ENCODE results near the gene USP28.
"Not testable (repeated sequence)": the region's sequence is repeated elsewhere in the genome, so short reads cannot be mapped to it uniquely, and the experiment has no call there.

Gene USP28, protein sequence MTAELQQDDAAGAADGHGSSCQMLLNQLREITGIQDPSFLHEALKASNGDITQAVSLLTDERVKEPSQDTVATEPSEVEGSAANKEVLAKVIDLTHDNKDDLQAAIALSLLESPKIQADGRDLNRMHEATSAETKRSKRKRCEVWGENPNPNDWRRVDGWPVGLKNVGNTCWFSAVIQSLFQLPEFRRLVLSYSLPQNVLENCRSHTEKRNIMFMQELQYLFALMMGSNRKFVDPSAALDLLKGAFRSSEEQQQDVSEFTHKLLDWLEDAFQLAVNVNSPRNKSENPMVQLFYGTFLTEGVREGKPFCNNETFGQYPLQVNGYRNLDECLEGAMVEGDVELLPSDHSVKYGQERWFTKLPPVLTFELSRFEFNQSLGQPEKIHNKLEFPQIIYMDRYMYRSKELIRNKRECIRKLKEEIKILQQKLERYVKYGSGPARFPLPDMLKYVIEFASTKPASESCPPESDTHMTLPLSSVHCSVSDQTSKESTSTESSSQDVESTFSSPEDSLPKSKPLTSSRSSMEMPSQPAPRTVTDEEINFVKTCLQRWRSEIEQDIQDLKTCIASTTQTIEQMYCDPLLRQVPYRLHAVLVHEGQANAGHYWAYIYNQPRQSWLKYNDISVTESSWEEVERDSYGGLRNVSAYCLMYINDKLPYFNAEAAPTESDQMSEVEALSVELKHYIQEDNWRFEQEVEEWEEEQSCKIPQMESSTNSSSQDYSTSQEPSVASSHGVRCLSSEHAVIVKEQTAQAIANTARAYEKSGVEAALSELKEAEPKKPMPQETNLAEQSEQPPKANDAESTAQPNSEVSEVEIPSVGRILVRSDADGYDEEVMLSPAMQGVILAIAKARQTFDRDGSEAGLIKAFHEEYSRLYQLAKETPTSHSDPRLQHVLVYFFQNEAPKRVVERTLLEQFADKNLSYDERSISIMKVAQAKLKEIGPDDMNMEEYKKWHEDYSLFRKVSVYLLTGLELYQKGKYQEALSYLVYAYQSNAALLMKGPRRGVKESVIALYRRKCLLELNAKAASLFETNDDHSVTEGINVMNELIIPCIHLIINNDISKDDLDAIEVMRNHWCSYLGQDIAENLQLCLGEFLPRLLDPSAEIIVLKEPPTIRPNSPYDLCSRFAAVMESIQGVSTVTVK

GRCh38 chr11:113875234-113876073 is at the start of gene USP28:
Gene USP28, minus strand, starts transcription at chr11:113875572. Its CDS starts 71 bp downstream, at chr11:113875501.
- DNase-seq: peak; percentile 97

DNA sequence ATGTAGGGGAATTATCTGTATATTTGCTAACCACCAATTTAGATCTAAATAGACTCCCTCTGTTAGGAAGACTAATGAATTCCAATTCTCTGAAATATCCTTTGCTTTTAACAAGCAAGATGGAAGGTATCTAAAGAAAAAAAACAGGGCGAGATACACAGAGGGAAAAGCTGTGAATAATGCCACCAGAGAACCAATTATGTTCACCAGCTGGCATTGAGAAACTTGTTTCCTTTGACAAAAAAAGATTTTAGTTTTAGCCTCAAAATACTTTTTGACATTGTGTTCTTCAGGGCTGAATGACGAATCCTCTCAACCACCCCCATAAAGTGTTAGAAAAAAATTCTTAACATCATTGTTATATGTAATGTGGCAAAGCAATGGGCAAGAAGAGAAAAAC is 48.2 kb upstream of the USP28 start:
- no peak for DNase-seq

DNA sequence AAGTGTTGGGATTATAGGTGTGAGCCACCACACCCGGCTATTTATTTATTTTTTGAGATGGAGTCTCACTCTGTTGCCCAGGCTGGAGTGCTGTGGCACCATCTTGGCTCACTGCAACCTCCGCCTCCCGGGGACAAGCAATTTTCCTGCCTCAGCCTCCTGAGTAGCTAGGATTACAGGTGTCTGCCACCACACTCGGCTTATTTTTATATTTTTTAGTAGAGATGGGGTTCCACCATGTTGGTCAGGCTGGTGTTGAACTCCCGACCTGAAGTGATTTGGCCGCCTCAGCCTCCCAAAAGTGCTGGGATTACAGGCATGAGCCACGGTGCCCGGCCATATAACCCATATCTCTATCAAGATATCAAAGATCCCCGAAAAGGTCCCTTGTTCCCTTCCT is 36.1 kb upstream of the USP28 start:
- not testable (repeated sequence) for DNase-seq

GRCh38 chr11:113908098-113908497 is 32.7 kb upstream of the USP28 start:
- DNase-seq: no peak

- DNase-seq: no peak
These were observed 32.3 kb upstream of the USP28 start for GRCh38 chr11:113907681-113908080.

GRCh38 chr11:113907152-113907551 is 31.8 kb upstream of the USP28 start:
- DNase-seq: peak; percentile 25

DNA sequence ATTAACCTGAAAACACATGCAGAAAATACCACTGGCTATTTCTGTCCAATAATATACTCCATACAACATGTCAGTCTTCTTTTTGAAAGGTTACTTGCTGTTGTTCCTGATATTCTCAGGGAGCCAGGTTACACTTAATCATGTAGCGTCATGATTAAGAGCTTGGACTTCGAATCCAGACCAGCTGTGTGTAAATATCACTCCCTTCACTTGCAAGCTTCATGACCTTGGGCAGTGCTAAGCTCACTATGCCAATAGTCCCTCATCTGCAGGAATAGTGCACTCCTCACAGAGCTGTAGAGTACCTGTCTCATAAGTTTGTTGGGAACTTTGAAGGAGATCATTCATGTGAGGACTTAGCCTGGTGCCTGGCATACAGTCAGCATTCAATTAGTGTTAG is 31.1 kb upstream of the USP28 start:
- no peak for DNase-seq

GRCh38 chr11:113906038-113906437 is 30.7 kb upstream of the USP28 start:
- DNase-seq: no peak

GRCh38 chr11:113904379-113905101 is 29.2 kb upstream of the USP28 start, which contains the start of gene HTR3B:
Gene HTR3B, plus strand, starts transcription at chr11:113904796. Its CDS starts 138 bp downstream, at chr11:113904934.
- no peak for DNase-seq

DNA sequence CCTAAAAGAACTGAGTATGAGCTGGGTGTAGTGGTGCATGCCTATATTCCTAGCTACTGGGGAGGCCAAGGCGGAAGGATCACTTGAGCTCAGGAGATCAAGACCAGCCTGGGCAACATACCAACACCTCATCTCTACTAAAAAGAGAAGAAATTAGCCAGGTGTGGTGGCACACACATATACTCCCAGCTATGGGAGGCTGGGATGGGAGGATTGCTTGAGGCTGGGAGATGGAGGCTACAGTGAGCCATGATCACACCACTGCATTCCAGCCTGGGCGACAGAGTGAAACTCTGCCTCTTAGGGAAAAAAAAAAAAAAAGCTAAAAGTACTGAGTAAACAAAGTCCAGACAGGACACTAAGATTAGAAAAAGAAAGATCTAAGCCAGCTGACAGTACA is 25.8 kb upstream of the USP28 start:
- no peak for DNase-seq

- DNase-seq: peak; percentile 70
These were observed 20.9 kb upstream of the USP28 start for GRCh38 chr11:113896156-113896879.

GRCh38 chr11:113895367-113896155 is 20.2 kb upstream of the USP28 start:
- no peak for DNase-seq

DNA sequence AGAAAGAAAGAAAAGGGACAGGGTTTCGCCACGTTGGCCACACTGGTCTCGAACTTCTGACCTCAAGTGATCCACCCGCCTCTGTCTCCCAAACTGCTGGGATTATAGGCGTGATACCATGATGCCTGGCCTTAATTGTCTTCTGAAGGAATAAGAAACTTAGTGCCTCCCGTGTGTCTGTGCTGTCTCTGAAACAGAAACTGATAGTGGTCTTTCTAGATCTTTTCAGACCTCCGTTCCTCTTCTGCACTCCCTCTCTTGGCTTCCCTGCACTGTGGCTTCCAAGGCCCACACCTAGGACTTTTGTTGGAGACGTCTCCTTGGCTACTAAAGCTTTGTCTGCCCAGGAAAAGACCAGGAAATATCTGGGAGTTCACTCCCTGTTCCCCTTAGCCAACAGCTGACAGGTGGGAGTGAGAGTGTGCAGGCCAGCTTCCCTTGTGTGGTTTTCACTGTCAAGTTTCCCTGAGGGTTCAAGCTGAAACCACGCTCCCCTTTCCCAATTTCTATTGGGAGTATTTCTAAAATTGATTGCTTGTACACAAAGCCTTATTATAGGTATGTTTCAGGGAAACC is 19.1 kb upstream of the USP28 start:
- DNase-seq: no peak

GRCh38 chr11:113888848-113889247 is 13.5 kb upstream of the USP28 start:
- DNase-seq: no peak

GRCh38 chr11:113885897-113886296 is 10.5 kb upstream of the USP28 start:
- DNase-seq: no peak

- no peak for DNase-seq
These were observed 9.0 kb upstream of the USP28 start for GRCh38 chr11:113884361-113884836.

GRCh38 chr11:113881856-113882255 is 6.5 kb upstream of the USP28 start:
- no peak for DNase-seq

- no peak for DNase-seq
These were observed 5.6 kb upstream of the USP28 start for GRCh38 chr11:113880971-113881370.

- not testable (repeated sequence) for DNase-seq
These were observed 4.1 kb upstream of the USP28 start for GRCh38 chr11:113879446-113879845.

GRCh38 chr11:113877670-113878055 is 2.3 kb upstream of the USP28 start:
- no peak for DNase-seq

Measured in NCI-H1105 (cell line).